ENCODE data around the gene DIS3L2. TPM values are rescaled to one million over a fixed set of nuclear protein-coding genes. Genes with fewer than 3 reads are reported as not detected.

DIS3L2 gene
- total RNA-seq, 1 donor from 2014 or later: 24.0 TPM

- Histone ChIP-seq H3K36me3 (ENCODE audit: insufficient read depth, low read length) (no peaks in the 10 kb centered on the region), H3K4me2 (ENCODE audit: low read length) (no peak overlapping the region), H3K4me1 (ENCODE audit: insufficient read depth, low read length) (peaks cover 3% of the 10 kb centered on the region), H3K9ac (ENCODE audit: low read length) (no peak overlapping the region), H3K27ac (ENCODE audit: low read depth, low read length) (no peak overlapping the region), H3K79me2 (ENCODE audit: insufficient read depth, low read length) (no peaks in the 10 kb centered on the region), H2AFZ (ENCODE audit: low read depth, low read length) (no peak overlapping the region), H3K4me3 (ENCODE audit: insufficient read depth, low read depth, low read length) (no peak overlapping the region), H4K20me1 (ENCODE audit: insufficient read depth, low read length) (peaks cover 6% of the 10 kb centered on the region), H3K27me3 (ENCODE audit: insufficient read depth, low read length) (no peaks in the 10 kb centered on the region), H3K9me3 (ENCODE audit: insufficient read depth, low read depth, low read length) (no peaks in the 10 kb centered on the region)
- no peak overlapping the region for H3K27ac Mint-ChIP-seq (ENCODE audit: unreplicated experiment)
- DNase-seq (ENCODE audit: low read depth) (no peak), FAIRE-seq (no peak)
- H3K4me1 Mint-ChIP-seq (ENCODE audit: low read depth, unreplicated experiment): peaks cover 30% of the 10 kb centered on the region
- H3K9me3 Mint-ChIP-seq (ENCODE audit: unreplicated experiment): peaks cover 2% of the 10 kb centered on the region
- no peak overlapping the region for H3K4me3 Mint-ChIP-seq (ENCODE audit: unreplicated experiment)
- no peaks in the 10 kb centered on the region for H3K27me3 Mint-ChIP-seq (ENCODE audit: low read depth, unreplicated experiment)
- no peak for TF ChIP-seq EZH2 (IDR thresholded peaks at IDR 0.05; ENCODE audit: insufficient read depth, low read length)
- TF ChIP-seq, protein P1, sequence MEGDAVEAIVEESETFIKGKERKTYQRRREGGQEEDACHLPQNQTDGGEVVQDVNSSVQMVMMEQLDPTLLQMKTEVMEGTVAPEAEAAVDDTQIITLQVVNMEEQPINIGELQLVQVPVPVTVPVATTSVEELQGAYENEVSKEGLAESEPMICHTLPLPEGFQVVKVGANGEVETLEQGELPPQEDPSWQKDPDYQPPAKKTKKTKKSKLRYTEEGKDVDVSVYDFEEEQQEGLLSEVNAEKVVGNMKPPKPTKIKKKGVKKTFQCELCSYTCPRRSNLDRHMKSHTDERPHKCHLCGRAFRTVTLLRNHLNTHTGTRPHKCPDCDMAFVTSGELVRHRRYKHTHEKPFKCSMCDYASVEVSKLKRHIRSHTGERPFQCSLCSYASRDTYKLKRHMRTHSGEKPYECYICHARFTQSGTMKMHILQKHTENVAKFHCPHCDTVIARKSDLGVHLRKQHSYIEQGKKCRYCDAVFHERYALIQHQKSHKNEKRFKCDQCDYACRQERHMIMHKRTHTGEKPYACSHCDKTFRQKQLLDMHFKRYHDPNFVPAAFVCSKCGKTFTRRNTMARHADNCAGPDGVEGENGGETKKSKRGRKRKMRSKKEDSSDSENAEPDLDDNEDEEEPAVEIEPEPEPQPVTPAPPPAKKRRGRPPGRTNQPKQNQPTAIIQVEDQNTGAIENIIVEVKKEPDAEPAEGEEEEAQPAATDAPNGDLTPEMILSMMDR (IDR thresholded peaks at IDR 0.05; ENCODE audit: insufficient read depth, low read depth, low read length): no peak
- peaks cover 14% of the 10 kb centered on the region for H3K36me3 Mint-ChIP-seq (ENCODE audit: low read depth, unreplicated experiment)
Measured at GRCh38 chr2:232213176-232213575, 251.7 kb downstream of the DIS3L2 start.

GRCh38 chr2:232214053-232214452 is 252.5 kb downstream of the DIS3L2 start:
- H3K4me3 Mint-ChIP-seq (ENCODE audit: unreplicated experiment): no peak overlapping the region
- peaks cover 32% of the 10 kb centered on the region for H3K4me1 Mint-ChIP-seq (ENCODE audit: low read depth, unreplicated experiment)
- Histone ChIP-seq H3K9ac (ENCODE audit: low read length) (no peak overlapping the region), H4K20me1 (ENCODE audit: insufficient read depth, low read length) (peaks cover 14% of the 10 kb centered on the region), H3K36me3 (ENCODE audit: insufficient read depth, low read length) (no peaks in the 10 kb centered on the region), H3K9me3 (ENCODE audit: insufficient read depth, low read depth, low read length) (no peaks in the 10 kb centered on the region), H3K4me3 (ENCODE audit: insufficient read depth, low read depth, low read length) (no peak overlapping the region), H3K4me1 (ENCODE audit: insufficient read depth, low read length) (peaks cover 3% of the 10 kb centered on the region), H3K79me2 (ENCODE audit: insufficient read depth, low read length) (no peaks in the 10 kb centered on the region), H3K27ac (ENCODE audit: low read depth, low read length) (peak overlapping the region; percentile 40), H3K27me3 (ENCODE audit: insufficient read depth, low read length) (no peaks in the 10 kb centered on the region), H2AFZ (ENCODE audit: low read depth, low read length) (no peak overlapping the region), H3K4me2 (ENCODE audit: low read length) (peak overlapping the region; percentile 30)
- no peak for FAIRE-seq
- peaks cover 15% of the 10 kb centered on the region for H3K36me3 Mint-ChIP-seq (ENCODE audit: low read depth, unreplicated experiment)
- H3K27ac Mint-ChIP-seq (ENCODE audit: unreplicated experiment): no peak overlapping the region
- TF ChIP-seq, protein P1 (IDR thresholded peaks at IDR 0.05; ENCODE audit: insufficient read depth, low read depth, low read length): no peak
- TF ChIP-seq EZH2 (IDR thresholded peaks at IDR 0.05; ENCODE audit: insufficient read depth, low read length): no peak
- DNase-seq (ENCODE audit: low read depth): peak; percentile 80
- H3K27me3 Mint-ChIP-seq (ENCODE audit: low read depth, unreplicated experiment): no peaks in the 10 kb centered on the region
- peaks cover 2% of the 10 kb centered on the region for H3K9me3 Mint-ChIP-seq (ENCODE audit: unreplicated experiment)

DNA sequence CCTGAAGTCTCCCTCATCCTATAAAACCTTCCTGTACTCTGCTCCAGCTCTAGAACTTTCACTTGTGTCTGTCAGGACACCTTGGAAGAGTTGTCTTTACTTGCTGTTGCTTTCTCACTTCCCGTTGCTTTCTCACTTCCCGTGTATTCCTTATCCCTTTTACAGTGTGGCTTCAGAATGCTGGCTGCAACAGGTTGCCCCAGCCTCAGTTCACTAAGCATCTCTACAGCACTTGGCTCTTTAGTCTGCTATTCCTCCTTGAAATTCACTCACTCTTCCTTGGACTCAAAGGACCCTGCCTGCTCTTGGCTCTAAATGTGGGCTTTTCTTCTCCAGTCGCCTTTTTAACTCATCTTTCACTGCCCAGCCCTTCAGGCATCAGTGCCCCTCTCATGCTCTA is 254.5 kb downstream of the DIS3L2 start:
- Histone ChIP-seq H3K4me3 (ENCODE audit: insufficient read depth, low read depth, low read length) (no peak overlapping the region), H3K27ac (ENCODE audit: low read depth, low read length) (no peak overlapping the region), H3K9ac (ENCODE audit: low read length) (no peak overlapping the region), H3K36me3 (ENCODE audit: insufficient read depth, low read length) (no peaks in the 10 kb centered on the region), H3K4me1 (ENCODE audit: insufficient read depth, low read length) (peaks cover 3% of the 10 kb centered on the region), H2AFZ (ENCODE audit: low read depth, low read length) (no peak overlapping the region), H4K20me1 (ENCODE audit: insufficient read depth, low read length) (peaks cover 14% of the 10 kb centered on the region), H3K9me3 (ENCODE audit: insufficient read depth, low read depth, low read length) (no peaks in the 10 kb centered on the region), H3K79me2 (ENCODE audit: insufficient read depth, low read length) (no peaks in the 10 kb centered on the region), H3K4me2 (ENCODE audit: low read length) (no peak overlapping the region), H3K27me3 (ENCODE audit: insufficient read depth, low read length) (no peaks in the 10 kb centered on the region)
- no peaks in the 10 kb centered on the region for H3K27me3 Mint-ChIP-seq (ENCODE audit: low read depth, unreplicated experiment)
- no peak for FAIRE-seq
- no peak overlapping the region for H3K27ac Mint-ChIP-seq (ENCODE audit: unreplicated experiment)
- no peak for DNase-seq (ENCODE audit: low read depth)
- H3K9me3 Mint-ChIP-seq (ENCODE audit: unreplicated experiment): peaks cover 2% of the 10 kb centered on the region
- H3K4me3 Mint-ChIP-seq (ENCODE audit: unreplicated experiment): no peak overlapping the region
- TF ChIP-seq EZH2 (IDR thresholded peaks at IDR 0.05; ENCODE audit: insufficient read depth, low read length): no peak
- TF ChIP-seq, protein P1 (IDR thresholded peaks at IDR 0.05; ENCODE audit: insufficient read depth, low read depth, low read length): no peak
- peaks cover 32% of the 10 kb centered on the region for H3K4me1 Mint-ChIP-seq (ENCODE audit: low read depth, unreplicated experiment)
- H3K36me3 Mint-ChIP-seq (ENCODE audit: low read depth, unreplicated experiment): peaks cover 6% of the 10 kb centered on the region
